GM18861 (cell line): ENCODE data around the gene CRELD1.

Experiments used
- ATAC-seq: cut with Tn5 transposase; IDR thresholded peaks from one replicate; pipeline ENCODE4 v1.9.1; 2021; ENCODE audit not compliant: unreplicated experiment

The CRELD1 gene

DNA sequence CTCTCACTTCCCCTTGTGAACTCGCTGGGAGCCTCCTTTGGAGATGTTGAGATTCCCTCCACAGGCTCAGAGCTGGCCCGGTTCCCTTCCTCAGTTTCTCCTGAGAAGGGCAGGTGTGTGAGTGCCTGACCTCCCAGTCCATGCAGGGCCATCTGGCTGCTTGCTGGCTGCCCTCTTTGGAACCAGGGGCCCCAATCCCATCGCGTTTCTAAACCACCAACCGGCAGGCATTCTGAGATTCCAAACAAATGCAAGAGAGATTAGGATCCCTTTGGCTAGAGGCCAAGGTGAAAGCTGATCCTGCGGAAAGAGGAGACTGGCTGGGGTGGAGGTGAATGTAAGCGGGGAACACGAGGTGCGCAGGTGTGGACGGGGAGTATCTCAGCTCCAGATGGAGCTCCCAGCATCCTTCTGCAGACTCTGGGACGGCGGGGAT, 21.5 kb downstream of the CRELD1 start:
- no peak for ATAC-seq

DNA sequence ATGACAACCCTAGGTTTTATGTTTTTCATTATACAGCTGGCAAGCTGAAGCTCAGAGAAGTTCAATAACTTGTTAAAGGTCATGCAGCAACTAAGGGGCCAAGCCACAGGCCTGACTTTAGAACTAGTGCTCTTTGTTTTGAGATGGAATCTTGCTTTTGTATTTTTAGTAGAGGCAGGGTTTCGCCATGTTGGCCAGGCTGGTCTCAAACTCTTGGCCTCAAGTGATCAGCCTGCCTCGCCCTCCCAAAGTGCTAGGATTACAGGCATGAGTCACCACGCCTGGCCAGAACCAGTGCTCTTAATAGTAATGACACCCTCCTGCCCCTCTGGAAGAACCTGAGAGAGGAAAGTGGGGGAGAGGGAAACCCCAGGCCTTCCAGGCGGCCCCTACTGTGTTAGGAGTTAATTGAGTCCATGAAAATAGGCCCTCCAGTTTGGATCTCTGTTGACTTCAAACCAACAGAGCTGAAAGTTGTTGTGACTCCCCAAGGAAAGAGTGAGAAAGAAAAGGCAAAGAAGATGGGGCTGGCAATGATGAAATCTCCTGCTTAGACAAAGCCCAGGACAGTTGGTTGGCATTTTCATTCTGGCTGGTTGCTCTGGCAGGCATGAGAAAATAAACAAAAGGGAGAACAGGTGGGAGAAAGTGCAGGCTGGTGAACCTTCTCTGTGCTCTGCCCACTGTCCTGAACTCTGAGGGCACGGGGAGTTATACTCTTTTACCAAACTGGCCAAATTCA, 22.1 kb downstream of the CRELD1 start:
- ATAC-seq, result no peak

DNA sequence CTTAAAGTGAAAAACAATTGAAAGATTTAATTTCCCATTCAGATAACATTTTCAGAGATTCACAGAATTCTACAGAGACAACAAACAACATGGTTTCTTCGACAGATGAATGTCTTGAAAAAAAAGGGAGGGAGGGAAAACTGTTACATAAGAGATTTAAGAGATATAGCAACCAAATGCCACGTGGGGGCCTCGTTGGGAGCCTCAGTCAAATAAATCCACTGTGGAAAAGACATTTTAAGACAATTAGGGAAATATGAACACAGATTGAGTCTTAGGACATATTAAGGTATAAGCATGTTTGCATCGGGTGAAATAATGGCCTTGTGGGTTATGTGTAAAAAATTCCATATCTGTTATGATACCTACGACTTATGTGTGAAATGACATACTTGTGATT, 23.6 kb downstream of the CRELD1 start:
- ATAC-seq, result no peak

DNA sequence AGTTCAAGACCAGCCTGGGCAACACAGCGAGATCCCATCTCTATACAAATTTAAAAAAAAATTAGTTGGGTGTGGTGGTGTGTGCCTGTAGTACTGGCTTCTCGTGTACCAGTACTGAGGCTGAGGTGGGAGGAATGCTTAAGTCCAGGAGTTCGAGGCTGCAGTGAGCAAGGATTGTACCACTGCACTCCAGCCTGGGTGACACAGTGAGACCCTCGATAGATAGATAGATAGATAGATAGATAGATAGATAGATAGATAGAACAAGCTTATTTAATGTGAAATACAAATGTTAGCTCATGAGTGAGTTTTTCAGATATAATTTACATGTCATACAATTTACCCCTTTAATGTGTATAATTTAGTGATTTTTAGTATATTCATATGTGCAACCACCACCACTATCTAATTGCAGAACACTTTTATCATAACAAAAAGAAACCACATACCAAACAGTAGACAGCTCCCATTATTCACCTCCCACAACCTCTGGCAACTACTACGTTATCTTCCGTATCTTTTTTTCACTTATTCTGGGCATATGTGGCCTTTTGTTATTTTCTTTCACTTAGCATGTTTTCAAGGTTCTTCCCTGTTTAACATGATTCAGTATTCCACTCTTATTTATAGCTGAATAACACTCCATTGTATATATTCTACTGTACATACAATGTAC, 31.7 kb downstream of the CRELD1 start:
- ATAC-seq, result no peak

DNA sequence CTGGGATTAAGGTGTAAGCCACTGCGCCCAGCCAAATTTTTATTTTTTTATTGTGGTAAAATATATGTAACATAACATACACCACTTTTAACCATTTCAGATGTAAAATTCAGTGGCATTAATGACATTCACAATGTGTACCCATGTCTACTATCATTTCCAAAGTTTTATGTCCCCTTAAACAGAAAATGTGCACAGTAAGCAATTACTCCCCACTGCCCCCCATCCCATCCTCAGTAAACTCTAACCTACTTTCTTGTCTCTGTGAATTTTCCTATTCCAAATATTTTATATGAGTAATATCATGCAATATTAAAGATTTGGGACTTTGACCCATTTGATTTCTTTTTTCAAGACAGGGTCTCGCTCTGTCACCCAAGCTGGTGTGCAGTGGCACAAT, 33.2 kb downstream of the CRELD1 start:
- no peak for ATAC-seq

DNA sequence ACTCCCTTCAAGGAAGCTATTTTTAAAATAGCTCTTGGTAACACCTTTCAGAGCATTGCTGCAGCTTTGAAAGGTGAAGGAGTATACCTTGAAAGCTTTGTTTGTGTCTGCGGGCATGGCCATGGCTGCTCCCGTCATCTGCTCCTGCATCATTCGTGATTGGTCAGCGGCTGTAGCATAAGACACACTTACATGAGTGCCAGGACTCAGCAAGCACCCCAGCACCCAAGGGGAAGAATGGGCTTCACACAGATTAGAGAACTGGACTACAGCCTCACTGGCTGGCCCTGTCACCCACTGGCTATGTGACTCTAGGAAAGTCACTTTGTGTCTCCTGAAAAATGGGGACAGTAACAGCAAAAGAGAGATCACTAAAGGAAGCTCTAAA, 36.0 kb downstream of the CRELD1 start:
- no peak for ATAC-seq

DNA sequence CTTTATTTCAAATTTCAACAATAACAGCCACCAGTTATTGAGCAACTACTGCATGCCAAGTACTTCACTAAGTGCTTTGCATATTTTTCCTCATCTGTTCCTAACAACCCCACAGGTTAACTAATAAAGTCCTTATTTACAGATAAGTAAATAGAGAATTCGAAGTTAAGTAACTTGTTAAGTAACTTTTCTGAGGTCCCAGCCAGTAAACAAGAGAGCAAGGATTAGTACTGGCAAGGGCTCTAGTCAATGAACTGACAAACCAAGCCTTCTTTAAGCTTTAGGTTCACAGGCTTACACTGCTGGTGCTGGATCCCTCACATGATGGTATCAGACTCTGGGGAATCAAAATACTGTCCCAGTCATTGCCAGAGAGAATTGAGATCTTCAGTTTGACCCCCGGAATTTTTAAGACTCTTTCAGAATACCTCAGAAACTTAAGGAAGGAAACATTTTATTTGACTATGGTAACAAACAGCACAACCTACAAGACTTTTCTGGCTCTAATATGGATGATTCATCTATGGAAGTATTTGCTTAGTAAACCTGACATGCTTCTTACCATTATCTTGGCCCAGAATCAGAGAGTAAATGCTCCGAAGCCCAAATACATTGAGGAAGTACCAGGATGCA, 36.5 kb downstream of the CRELD1 start:
- ATAC-seq, result no peak

DNA sequence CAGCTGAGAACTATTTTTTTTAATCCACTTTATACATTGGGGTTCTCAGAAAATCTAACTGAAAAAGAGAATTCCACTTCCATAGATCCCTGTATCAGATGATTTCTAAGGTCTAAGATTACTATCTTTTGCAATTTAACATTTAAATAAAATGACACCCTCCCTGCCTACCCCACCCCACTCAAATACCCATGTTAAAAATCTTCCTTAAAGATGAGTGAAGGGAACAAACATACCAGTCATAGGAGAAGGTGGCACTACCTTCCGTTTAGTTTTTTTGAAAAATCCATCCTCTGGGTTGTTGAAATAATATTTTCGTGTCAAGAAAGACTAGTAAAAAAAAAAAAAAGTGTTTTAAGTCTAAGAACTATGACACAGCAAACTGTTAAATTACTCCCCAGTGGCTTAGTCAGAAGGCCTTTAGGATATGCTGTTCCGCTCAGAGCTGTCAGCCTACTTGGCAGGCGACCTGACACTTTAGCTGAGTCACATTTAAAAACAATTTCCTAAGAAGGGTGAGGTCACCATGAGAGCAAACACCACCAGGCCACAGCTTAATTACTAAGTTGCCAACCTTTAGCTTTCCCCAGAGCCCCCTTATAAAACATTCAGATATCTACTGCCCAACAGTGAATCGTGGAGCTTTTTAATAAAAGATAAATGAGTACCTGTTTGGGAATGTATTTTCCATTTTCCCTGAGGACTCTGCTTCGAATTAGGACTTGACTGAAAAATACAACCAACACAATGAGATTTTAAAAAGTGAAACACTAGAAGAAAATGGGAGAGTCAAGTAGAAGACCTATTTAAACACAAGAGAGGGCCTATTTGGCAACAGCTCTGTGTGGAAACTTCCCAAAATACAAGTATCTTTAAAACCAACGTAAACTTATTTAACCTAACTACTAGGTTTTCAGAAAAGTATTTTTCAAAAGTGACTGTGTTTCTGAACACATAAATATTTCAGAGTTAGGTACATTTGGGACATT, 43.4 kb downstream of the CRELD1 start:
- no peak for ATAC-seq

DNA sequence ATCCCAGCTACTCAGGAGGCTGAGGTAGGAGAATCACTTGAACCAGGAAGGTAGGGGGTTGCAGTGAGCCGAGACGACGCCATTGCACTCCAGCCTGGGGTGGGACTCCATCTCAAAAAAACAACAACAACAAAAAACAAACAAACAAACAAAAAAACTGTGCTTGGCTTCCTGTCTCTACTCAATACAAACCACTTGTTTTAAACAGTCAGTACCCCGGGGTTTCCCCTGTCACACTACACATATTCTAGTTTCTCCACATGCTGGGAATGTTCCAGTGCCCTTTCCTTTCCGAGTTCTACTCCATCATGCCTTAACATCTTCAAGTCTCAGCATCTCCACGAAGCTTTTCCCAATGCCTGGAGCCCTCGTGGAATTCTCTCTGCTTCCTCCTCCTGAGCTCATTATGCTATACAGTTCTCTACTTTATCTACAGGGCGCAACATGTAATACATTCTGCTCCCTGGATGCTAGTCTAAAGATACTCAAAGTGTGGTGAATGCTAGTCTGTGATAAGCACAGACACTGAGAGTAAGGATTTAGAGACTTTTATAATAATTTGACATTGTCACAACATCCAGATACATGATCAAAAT, 45.2 kb downstream of the CRELD1 start:
- no peak for ATAC-seq

DNA sequence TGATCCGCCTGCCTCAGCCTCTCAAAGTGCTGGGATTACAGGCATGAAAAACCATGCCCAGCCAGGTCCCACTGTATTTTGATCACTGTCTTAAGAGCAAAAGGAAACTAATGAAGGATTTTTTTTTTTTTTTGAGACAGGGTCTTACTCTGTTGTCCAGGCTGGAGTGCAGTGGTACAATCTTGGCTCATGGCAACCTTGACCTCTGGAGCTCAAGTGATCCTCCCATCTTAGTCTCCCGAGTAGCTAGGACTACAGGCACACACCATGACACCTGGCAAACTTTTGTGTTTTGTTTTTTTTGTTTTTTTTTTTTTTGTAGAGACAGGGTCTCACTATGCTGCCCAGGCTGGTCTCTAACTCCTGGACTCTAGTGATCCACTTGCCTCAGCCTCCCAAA, 46.6 kb downstream of the CRELD1 start:
- no peak for ATAC-seq

DNA sequence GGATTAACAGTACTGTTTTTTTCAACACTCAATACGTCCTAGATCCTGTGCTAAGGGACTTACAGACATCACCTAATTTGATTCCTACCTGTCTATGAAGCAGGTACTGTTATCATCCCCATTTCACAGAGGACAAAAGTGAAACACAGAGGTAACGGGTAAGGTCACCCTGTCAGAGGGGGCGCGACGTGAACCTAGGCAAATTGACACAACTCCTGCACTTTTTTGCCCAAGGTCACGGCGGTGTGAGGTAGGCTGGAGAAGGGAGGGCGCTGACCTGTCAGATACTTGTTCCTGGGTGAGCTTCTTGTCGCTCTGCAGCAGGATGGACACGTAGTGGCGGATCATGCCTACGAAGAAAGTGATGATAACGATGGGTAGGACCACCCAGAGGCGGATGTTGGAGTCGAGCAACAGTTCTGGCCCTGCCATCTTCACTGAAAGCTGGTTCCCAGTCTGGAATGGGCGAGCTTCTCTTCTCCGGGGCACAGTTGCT, 52.6 kb downstream of the CRELD1 start:
- peak; percentile 24 for ATAC-seq

DNA sequence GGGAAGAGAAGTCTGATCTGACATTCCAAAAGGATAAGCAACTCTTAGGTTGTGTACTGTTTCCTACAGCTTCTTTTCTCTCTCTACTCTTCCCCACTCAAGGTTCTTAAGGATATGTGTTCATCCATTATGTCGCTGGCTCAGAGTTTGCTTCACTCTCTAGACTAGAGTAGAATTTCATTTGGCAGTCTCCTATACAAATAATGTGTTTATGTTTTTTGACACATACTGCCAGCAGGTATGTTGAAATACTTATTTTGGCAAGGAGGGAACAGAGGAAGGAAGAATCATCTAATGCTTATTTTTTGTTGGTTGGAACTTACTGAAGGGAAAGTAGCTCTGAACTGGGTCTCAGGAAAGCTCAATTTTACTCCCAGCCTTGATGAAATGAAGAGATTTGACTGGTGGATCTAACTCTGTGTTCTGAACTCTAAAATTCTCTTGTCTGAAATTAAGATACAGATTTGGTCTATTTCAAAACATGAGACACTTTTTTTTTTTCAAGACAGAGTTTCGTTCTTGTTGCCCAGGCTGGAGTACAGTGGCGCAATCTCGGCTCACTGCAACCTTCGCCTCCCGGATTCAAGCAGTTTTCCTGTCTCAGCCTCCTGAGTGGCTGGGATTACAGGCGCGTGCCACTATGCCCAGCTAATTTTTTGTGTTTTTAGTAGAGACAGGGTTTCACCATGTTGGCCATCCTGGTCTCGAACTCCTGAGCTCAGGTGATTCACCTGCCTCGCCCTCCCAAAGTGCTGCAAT, 60.6 kb downstream of the CRELD1 start:
- ATAC-seq, result no peak
